Activated T-helper 1 cell treated with Interleukin-2 at 50 U/mL for 16 hours (primary cell): ENCODE data around the gene CEP85L.
"Not testable (repeated sequence)": the region's sequence is repeated elsewhere in the genome, so short reads cannot be mapped to it uniquely, and the experiment has no call there.

Experiments used
- DNase-seq: peaks from one replicate; pipeline ENCODE4 v3.0.0-alpha.2; 2020; ENCODE audit warnings: low read depth

Gene CEP85L

GRCh38 chr6:118495485-118496280 lies 155.7 kb downstream of the CEP85L start:
- DNase-seq: no peak

- DNase-seq: no peak
These were observed 157.3 kb downstream of the CEP85L start for GRCh38 chr6:118494091-118494490.

- DNase-seq: no peak
These were observed 161.4 kb downstream of the CEP85L start for GRCh38 chr6:118489990-118490389.

- DNase-seq: no peak
These were observed 162.8 kb downstream of the CEP85L start for GRCh38 chr6:118488631-118489030.

- DNase-seq: no peak
These were observed 165.5 kb downstream of the CEP85L start for GRCh38 chr6:118485601-118486550.

GRCh38 chr6:118476551-118476950 lies 174.8 kb downstream of the CEP85L start:
- DNase-seq: no peak

GRCh38 chr6:118473266-118473665 lies 178.1 kb downstream of the CEP85L start:
- no peak for DNase-seq

GRCh38 chr6:118469468-118469867 lies 181.9 kb downstream of the CEP85L start:
- DNase-seq: no peak

- DNase-seq: no peak
These were observed 182.5 kb downstream of the CEP85L start for GRCh38 chr6:118468682-118469465.

- no peak for DNase-seq
These were observed 184.2 kb downstream of the CEP85L start for GRCh38 chr6:118467181-118467580.

GRCh38 chr6:118464620-118465019 lies 186.8 kb downstream of the CEP85L start:
- DNase-seq: no peak

GRCh38 chr6:118460958-118461470 lies 190.4 kb downstream of the CEP85L start:
- no peak for DNase-seq

- DNase-seq: no peak
These were observed 194.4 kb downstream of the CEP85L start for GRCh38 chr6:118456982-118457381.

GRCh38 chr6:118451839-118452238 lies 199.6 kb downstream of the CEP85L start:
- DNase-seq: no peak

- no peak for DNase-seq
These were observed 206.6 kb downstream of the CEP85L start for GRCh38 chr6:118444796-118445195.

GRCh38 chr6:118436482-118436881 lies 214.9 kb downstream of the CEP85L start:
- DNase-seq: no peak

GRCh38 chr6:118434147-118434546 lies 217.2 kb downstream of the CEP85L start:
- not testable (repeated sequence) for DNase-seq

GRCh38 chr6:118421312-118421711 lies 230.1 kb downstream of the CEP85L start:
- not testable (repeated sequence) for DNase-seq

- DNase-seq: no peak
These were observed 231.7 kb downstream of the CEP85L start for GRCh38 chr6:118419448-118420394.
